Common myeloid progenitor, CD34-positive (primary cell): ENCODE results near the gene VWDE.
"Not testable (repeated sequence)": the region's sequence is repeated elsewhere in the genome, so short reads cannot be mapped to it uniquely, and the experiment has no call there.

Source experiments
- CTCF ChIA-PET: fragments of 350-600 bp; sonication (Branson Sonifier 250); formaldehyde crosslinking; loops from one replicate; lab custom pipeline; 2021; ENCODE audit warnings: antibody characterized with exemption; lab: Charles Lee
- POLR2A ChIA-PET: fragments of 350-600 bp; sonication (Branson Sonifier 250); formaldehyde crosslinking; loops from one replicate; lab custom pipeline; 2021; ENCODE audit warnings: antibody characterized with exemption; lab: Charles Lee
- DNase-seq, 3 donors: peaks; one replicate each; pipeline versions ENCODE4 v3.0.0 to v3.0.0-alpha.2; 2013
- H3K27ac ChIP-seq, 2 experiments: 1 replicate in 1 of 2; 2 replicates in 1 of 2; pipeline ENCODE4 v1.7.0; 2013; ENCODE audit warnings: inconsistent platforms in 2 of 2, low read length in 2 of 2, mild to moderate bottlenecking in 2 of 2, low read depth in 1 of 2, moderate library complexity in 1 of 2; ENCODE audit not compliant: severe bottlenecking in 2 of 2, insufficient read depth in 1 of 2, poor library complexity in 1 of 2
- H3K27me3 ChIP-seq, 5 experiments: replicated peaks in 2 of 5; 1 replicate in 3 of 5; 2 replicates in 2 of 5; pipeline versions ENCODE4 v1.6.1 to v1.7.0; 2013; ENCODE audit warnings: low read length in 4 of 5, mild to moderate bottlenecking in 2 of 5, moderate library complexity in 2 of 5, inconsistent platforms in 1 of 5; ENCODE audit not compliant: insufficient read depth in 5 of 5, control insufficient read depth in 4 of 5
- H3K36me3 ChIP-seq, 4 experiments: 1 replicate in 2 of 4; 2 replicates in 2 of 4; pipeline versions ENCODE4 v1.6.1 to v1.7.0; 2013; ENCODE audit warnings: low read length in 3 of 4, control low read depth in 1 of 4, mild to moderate bottlenecking in 1 of 4; ENCODE audit not compliant: control insufficient read depth in 4 of 4, insufficient read depth in 4 of 4
- H3K4me1 ChIP-seq, 4 experiments: 1 replicate in 3 of 4; 2 replicates in 1 of 4; pipeline versions ENCODE4 v1.6.1 to v1.7.1; 2013; ENCODE audit warnings: low read length in 3 of 4, mild to moderate bottlenecking in 3 of 4, control low read depth in 1 of 4, inconsistent platforms in 1 of 4, moderate library complexity in 1 of 4; ENCODE audit not compliant: control insufficient read depth in 4 of 4, insufficient read depth in 4 of 4; ENCODE audit errors: control extremely low read depth in 1 of 4
- H3K4me3 ChIP-seq, 7 experiments: 1 replicate in 4 of 7; 2 replicates in 3 of 7; pipeline versions ENCODE4 v1.5.1 to v1.7.0; 2013; ENCODE audit warnings: mild to moderate bottlenecking in 7 of 7, low read length in 6 of 7, moderate library complexity in 6 of 7, inconsistent platforms in 2 of 7, low read depth in 2 of 7, control low read depth in 1 of 7; ENCODE audit not compliant: insufficient read depth in 4 of 7, control insufficient read depth in 1 of 7; ENCODE audit errors: extremely low read depth in 1 of 7
- H3K9me3 ChIP-seq, 5 experiments: 1 replicate in 4 of 5; 2 replicates in 1 of 5; pipeline versions ENCODE4 v1.6.1 to v1.7.1; 2013; ENCODE audit warnings: low read length in 4 of 5, mild to moderate bottlenecking in 2 of 5, inconsistent platforms in 1 of 5, low read depth in 1 of 5, moderate library complexity in 1 of 5; ENCODE audit not compliant: control insufficient read depth in 4 of 5, insufficient read depth in 2 of 5; ENCODE audit errors: control extremely low read depth in 1 of 5
- WGBS: methylation state at CpG from one replicate; pipeline ENCODE4 v1.1.5; 2013; ENCODE audit not compliant: insufficient coverage; 5-methylcytosine and 5-hydroxymethylcytosine counted together

The VWDE gene

GRCh38 chr7:12418452-12418851, 14.8 kb upstream of the VWDE start:
- H3K27me3 ChIP-seq = no peaks in the 10 kb centered on the region
- no peak overlapping the region for H3K4me3 ChIP-seq
- DNase-seq = no peak
- no peak overlapping the region for H3K27ac ChIP-seq
- H3K4me1 ChIP-seq = no peaks in the 10 kb centered on the region
- ChIA-PET POLR2A (no interaction called here), CTCF (no interaction called here)
- H3K9me3 ChIP-seq = no peaks in the 10 kb centered on the region
- H3K36me3 ChIP-seq = no peaks in the 10 kb centered on the region

- no peak for DNase-seq
- POLR2A ChIA-PET = no interaction called here
- Histone ChIP-seq H3K4me3 (no peak overlapping the region), H3K27me3 (no peaks in the 10 kb centered on the region), H3K4me1 (no peaks in the 10 kb centered on the region), H3K36me3 (no peaks in the 10 kb centered on the region), H3K9me3 (peaks cover 0 to 4% (median 0%) of the 10 kb centered on the region in 5 experiments), H3K27ac (no peak overlapping the region)
- CTCF ChIA-PET = no interaction called here
Observed at GRCh38 chr7:12415072-12415471, 11.4 kb upstream of the VWDE start.

- Histone ChIP-seq H3K27ac (no peak overlapping the region), H3K9me3 (peaks cover 0 to 4% (median 0%) of the 10 kb centered on the region in 5 experiments), H3K4me1 (no peaks in the 10 kb centered on the region), H3K4me3 (no peak overlapping the region), H3K27me3 (no peaks in the 10 kb centered on the region), H3K36me3 (no peaks in the 10 kb centered on the region)
- no peak for DNase-seq
- WGBS = no CpG with 5 or more reads among the region's 1 CpG
- CTCF ChIA-PET = interaction anchor here (0.6 to 1.0 kb wide), 3 partner anchors 9 to 25 kb away, joined by 3 to 6 read pairs (median 5); no protein-coding TSS in a partner anchor
- POLR2A ChIA-PET = no interaction called here
Observed at GRCh38 chr7:12412407-12412806, 8.7 kb upstream of the VWDE start.

- no peak overlapping the region for H3K27ac ChIP-seq
- no peak overlapping the region for H3K4me3 ChIP-seq
- peaks cover 0 to 4% (median 0%) of the 10 kb centered on the region in 5 experiments for H3K9me3 ChIP-seq
- no peaks in the 10 kb centered on the region for H3K4me1 ChIP-seq
- DNase-seq = no peak
- no peaks in the 10 kb centered on the region for H3K36me3 ChIP-seq
- CTCF ChIA-PET = no interaction called here
- no peaks in the 10 kb centered on the region for H3K27me3 ChIP-seq
- POLR2A ChIA-PET = no interaction called here
Observed at GRCh38 chr7:12410523-12410922, 6.9 kb upstream of the VWDE start.

- peaks cover 0 to 4% (median 0%) of the 10 kb centered on the region in 5 experiments for H3K9me3 ChIP-seq
- ChIA-PET POLR2A (no interaction called here), CTCF (no interaction called here)
- DNase-seq = no peak
- 100% methylated on average over 4 of the region's 4 CpGs for WGBS
- no peaks in the 10 kb centered on the region for H3K36me3 ChIP-seq
- H3K27ac ChIP-seq = no peak overlapping the region
- H3K4me3 ChIP-seq = no peak overlapping the region
- H3K27me3 ChIP-seq = no peaks in the 10 kb centered on the region
- H3K4me1 ChIP-seq = peaks cover 0 to 6% (median 1%) of the 10 kb centered on the region in 4 experiments
Observed at GRCh38 chr7:12409097-12409711, 5.5 kb upstream of the VWDE start.

GRCh38 chr7:12407652-12408051, 4.0 kb upstream of the VWDE start:
- CTCF ChIA-PET = interaction anchor here (1.2 kb wide), 1 partner anchor 8 kb away, joined by 3 read pairs; no protein-coding TSS in a partner anchor
- H3K4me3 ChIP-seq, H3K27me3 ChIP-seq, H3K9me3 ChIP-seq, H3K36me3 ChIP-seq, DNase-seq, POLR2A ChIA-PET, H3K27ac ChIP-seq: not testable (repeated sequence)
- peaks cover 0 to 10% (median 6%) of the 10 kb centered on the region in 4 experiments for H3K4me1 ChIP-seq
- WGBS = 100% methylated on average over 2 of the region's 8 CpGs

GRCh38 chr7:12402365-12402725, 1.3 kb downstream of the VWDE start:
- Histone ChIP-seq H3K9me3 (peaks cover 0 to 16% (median 6%) of the 10 kb centered on the region in 5 experiments), H3K4me1 (peaks cover 2 to 15% (median 8%) of the 10 kb centered on the region in 4 experiments), H3K36me3 (peaks cover 0 to 3% (median under 1%) of the 10 kb centered on the region in 4 experiments), H3K27ac (peak overlapping the region; percentile 53 to 90), H3K4me3 (peak overlapping the region in 3 of 7 experiments; percentile 92 to 96 (median 94)), H3K27me3 (no peaks in the 10 kb centered on the region)
- CTCF ChIA-PET = interaction anchor here (0.6 to 2.2 kb wide), 3 partner anchors 10 to 16 kb away, joined by 3 to 7 read pairs (median 3); no protein-coding TSS in a partner anchor
- DNase-seq = no peak
- POLR2A ChIA-PET = no interaction called here
- whole genome bisulfite sequencing = no CpG with 5 or more reads among the region's 3 CpGs
